Fibroblast of the aortic adventitia (primary cell): ENCODE results near the gene PLXNA4. TPM values are rescaled to one million over a fixed set of nuclear protein-coding genes. Genes with fewer than 3 reads are reported as not detected.

Experiments used
- DNase-seq: peaks from one replicate; pipeline ENCODE4 v3.0.0-alpha.2; 2010; ENCODE audit warnings: low read depth
- H3K4me3 ChIP-seq: 2 replicates; pipeline ENCODE4 v1.5.1; 2011; ENCODE audit warnings: low read depth, mild to moderate bottlenecking, control low read depth, low read length, moderate library complexity
- CTCF ChIP-seq: IDR thresholded peaks from 2 replicates; pipeline ENCODE4 v1.5.1; 2011; ENCODE audit warnings: mild to moderate bottlenecking, low read length, control low read depth, inconsistent platforms; ENCODE audit not compliant: insufficient read depth
- total RNA-seq: library from RNA; depleted of rRNA; stranded (reverse); fragments of >200 nt; gene quantifications from 2 replicates; pipeline ENCODE4 v1.2.3, GENCODE V29; 2012; ENCODE audit warnings: low replicate concordance

The PLXNA4 gene
- total RNA-seq, 1 donor: 3.0 TPM

DNA sequence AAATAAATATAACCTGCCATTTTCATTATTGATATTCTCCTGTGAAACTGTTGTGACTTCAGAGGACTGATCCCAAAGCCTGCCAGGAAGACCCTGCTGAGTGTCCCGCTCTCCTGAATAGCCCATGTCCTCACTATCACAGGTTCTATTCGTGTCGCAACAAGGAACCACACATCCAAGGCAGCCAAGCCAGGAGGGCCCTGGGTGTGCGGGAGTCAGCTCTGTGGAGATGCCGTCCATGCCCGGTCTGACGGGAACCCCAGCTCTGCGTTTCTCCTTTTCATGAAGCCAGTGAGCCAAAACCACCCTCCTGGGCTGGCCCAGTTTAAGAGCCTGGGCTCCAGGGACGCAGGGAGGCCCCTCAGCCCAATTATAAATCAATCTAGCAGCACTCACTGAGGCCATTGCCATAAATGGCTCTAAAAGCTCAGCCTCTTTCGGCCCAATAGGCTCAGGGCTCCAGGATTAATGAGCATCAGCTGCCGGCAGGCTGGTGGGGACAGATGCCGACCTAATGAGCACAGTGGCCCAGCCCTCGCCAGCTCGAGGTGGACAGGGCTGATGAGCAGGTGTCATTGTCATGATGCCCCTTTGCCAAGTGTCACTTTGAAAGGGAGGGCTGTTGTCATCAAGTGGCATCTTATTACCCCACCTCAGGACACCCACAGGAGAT lies 177.9 kb downstream of the PLXNA4 start:
- no peak overlapping the region for H3K4me3 ChIP-seq
- DNase-seq: no peak
- TF ChIP-seq CTCF: no peak

- no peak for DNase-seq
- TF ChIP-seq CTCF: no peak
- no peak overlapping the region for H3K4me3 ChIP-seq
Observed at GRCh38 chr7:132397070-132397469, 179.2 kb downstream of the PLXNA4 start.

DNA sequence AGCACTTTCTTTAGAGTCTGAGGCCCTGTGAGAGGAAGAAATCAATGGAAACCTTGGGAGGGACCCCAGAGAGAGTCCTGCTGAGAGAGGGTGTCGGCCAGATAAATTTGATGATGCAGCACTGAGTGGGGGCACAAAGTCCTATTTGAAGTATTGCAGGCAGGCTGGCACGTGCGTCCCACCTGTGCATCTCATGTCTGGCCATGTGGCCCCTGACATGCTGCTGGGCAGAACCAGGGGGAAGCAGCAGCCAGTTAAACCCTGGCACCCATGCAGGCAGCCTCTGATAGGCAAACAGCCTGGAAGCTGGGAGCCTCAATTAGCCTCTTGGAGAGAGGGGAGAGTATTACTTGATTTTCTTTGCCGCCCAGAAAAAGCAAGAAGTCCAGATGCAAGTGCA lies 180.9 kb downstream of the PLXNA4 start:
- H3K4me3 ChIP-seq: no peak overlapping the region
- no peak for TF ChIP-seq CTCF

DNA sequence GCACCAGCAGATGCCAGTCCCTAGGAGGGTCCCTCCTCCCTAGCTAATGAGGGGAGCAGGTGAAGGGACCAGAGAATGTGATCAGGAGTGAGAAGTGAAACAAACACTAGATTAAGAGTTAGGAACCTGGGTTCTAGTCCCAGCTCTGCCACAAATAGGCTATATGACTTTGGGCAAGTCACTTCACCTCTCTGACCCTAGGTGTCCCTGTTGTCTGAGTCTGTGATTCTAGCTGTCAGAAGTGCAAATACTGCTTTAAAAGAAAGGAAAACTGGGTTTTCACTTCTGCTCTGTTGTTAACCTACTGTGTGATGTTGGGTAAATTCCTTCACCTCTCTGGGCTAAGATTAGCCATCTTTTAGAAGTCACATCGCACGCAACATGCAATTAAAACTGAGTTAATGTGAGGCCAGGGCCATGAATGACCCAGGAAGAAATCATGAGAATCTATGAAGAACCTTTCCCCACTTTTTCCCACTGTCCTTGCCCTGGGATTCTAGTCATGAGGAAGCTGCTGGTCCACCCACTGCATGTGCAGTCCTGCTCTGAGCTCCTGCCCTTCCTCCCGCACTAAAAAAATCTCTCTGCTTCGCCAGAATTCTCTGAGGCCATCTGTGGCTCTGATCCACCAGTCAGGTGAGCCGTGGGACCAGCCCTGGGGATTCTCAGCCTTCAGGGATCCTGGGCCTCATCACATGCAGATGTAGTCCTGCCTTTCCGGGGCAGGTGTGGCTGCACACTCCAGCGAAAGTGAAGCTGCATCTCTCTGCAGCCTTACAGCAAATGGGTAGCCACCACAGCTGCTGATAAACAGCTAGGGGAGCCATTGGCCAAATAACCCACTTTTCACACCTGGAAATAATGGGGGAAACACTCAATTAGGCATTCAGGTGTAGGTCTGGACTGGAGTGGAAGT lies 181.7 kb downstream of the PLXNA4 start:
- TF ChIP-seq CTCF: peak; percentile 38
- peak; percentile 34 for DNase-seq
- no peak overlapping the region for H3K4me3 ChIP-seq

More for the DNA sequence above, 180.9 kb downstream of the PLXNA4 start:
- no peak for DNase-seq

DNA sequence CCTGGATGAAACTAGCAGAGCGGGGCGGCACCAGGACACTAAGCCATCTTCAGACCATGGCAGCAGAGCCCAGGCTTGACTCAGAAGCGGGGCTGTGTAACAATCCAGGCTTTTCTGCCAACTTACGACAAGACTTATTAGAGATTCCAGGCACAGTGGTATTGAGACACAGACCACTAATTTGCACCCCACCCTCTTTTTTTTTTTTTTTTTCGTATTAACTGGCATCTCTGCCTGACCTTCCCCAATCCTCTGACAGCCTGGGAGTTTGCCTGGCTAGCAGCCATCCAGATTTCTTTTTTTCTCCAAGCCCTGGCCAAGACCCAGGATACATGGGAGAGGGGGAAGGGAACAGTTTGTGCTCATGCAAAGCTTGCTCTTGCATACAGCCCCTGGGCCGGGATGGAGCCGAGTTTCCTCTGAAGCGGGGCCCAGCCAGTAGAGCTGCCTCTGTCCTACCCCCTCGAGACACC lies 182.4 kb downstream of the PLXNA4 start:
- peak; percentile 87 for DNase-seq
- no peak overlapping the region for H3K4me3 ChIP-seq
- TF ChIP-seq CTCF: no peak

DNA sequence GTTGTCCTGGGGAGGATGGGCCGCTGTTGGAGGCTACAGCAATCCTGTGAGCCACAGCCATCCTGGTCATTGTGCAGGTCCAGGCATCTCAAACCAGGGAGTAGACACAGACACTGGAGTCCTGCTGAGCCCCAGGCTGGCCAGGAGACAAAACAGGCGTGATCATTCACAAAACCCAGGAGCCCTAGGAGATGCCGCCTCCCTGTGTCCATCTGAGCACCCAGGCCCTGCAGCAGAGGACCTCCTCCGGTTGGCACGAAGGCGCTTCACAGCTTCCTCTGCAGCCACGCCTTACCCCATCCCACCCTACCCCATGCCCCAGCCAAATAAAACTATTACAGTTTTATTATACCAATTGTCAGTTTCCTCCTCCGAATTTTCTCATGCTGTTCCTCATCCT lies 183.6 kb downstream of the PLXNA4 start:
- no peak for DNase-seq
- no peak for TF ChIP-seq CTCF
- no peak overlapping the region for H3K4me3 ChIP-seq
